Epidermal melanocyte (primary cell): Measurements from ENCODE around the gene MLX.
"Not testable (repeated sequence)": the region's sequence is repeated elsewhere in the genome, so short reads cannot be mapped to it uniquely, and the experiment has no call there.

Experiments
- DNase-seq: peaks from one replicate; pipeline ENCODE4 v3.0.0; 2011; ENCODE audit warnings: low spot score; ENCODE audit not compliant: insufficient read length

Gene MLX

DNA sequence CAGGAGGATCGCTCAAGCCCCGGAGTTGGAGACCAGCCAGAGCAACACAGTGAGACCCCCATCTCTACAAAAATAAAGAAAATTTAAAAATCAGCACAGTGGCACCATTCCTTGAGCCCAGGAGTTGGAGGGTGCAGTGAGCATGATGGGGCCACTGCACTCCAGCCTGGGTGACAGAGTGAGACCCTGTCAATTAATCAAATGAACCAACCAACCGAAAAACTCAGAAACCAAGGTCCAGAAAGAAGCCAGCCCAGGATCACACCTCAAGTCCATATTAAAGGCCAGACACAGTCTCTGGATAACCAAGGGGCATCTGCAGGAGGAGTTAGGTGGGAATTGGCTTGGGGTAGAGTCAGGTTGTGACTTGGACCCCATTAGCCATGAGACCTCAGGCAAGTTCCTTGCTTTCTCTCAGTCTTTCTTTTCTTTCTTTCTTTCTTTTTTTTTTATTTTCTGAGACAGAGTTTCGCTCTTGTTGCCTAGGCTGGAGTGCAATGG lies 11.7 kb upstream of the MLX start:
- no peak for DNase-seq

DNA sequence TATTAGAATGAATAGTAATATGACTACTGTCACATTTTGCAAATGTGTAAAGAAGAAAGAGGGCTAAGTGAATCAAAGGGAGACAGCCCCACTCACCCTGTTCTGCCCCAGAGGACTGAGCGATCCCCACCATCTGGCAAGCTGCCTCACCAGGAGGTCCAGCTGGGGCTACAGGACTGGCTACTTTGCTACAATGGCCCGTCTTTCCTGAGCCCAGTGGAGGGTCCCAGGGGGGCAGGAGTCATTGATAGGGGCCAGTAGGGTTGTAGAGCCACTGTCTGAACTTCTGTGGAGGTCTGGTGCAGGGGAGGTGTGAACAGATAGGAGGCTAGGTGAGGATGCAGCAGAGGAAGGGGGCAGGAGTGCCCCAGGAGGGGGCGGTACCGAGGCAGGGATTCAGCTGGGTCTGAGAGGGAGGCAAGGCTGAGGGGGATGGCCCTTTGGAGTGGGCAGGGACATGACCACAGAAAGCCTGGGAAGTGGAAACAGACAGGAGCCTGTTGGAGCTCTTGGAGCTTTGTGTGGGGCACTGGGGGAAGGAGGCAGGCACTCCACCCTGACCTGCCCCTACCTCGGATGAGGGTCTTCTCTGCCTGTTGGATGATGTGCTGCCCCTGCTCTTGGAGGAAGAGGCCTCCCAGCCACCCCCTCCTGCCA lies 10.8 kb upstream of the MLX start:
- not testable (repeated sequence) for DNase-seq

DNA sequence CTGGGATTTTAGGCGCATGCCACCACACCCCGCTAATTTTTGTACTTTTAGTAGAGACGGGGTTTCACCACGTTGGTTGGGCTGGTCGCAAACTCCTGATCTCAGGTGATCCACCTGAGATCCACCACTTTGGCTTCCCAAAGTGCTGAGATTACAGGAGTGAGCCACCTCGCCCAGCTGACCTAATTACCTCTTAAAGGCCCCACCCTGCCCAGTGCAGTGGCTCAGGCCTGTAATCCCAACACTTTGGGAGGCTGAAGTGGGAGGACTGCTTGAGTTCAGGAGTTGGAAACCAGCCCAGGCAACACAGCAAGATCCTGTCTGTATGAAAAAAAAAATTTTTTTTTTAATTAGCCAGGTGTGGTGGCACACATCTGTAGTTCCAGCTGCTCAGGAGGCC lies 7.8 kb upstream of the MLX start:
- DNase-seq = no peak

DNA sequence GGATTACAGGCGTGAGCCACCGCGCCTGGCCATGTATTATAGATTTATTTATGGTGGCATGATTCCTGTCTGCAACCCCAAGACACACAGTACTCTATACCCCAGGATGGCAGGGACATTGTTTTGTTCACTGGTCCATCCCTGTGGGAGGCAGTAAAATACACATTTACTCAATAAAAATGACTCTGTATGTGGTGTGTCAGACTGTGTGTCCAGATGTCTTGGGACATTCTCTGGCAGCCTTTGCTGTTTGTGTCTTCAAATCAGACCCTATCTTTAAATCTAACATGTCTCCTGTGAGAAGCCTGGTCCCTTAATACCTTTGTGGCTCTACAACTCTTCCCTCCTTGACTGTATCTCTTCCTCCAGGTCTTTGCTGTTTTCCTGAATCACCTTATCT lies 6.7 kb upstream of the MLX start:
- DNase-seq = no peak

DNA sequence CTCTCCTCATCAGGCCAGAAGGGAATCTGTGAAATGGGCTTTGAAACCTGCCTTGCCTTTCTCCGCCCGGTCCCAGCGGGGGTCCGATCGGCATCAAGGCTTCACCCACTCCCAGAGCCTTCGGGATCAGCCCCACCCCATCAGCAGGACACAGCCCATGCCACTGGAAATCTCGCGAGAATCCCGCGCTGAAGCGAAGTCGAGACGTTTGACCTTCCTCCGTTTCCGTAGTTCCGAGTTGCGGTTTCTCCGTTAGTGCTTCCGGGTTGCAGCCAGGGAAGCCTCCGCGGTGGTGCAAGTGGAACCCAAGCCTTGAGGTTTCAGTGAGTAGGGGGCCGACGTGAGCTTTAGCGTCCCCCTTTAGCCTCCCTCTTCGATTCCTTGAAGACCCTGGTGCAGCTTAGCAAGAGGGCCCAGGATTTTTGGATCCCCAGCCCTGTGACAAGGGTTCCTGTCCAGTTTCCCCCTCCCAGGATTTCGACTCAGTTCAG lies 5.0 kb upstream of the MLX start, which contains the start of gene COASY:
Gene COASY, plus strand, starts transcription at position 252 of the 491 bp plus-strand sequence. CDS start 475 bp downstream, outside the sequence.
- DNase-seq = peak; percentile 100

DNA sequence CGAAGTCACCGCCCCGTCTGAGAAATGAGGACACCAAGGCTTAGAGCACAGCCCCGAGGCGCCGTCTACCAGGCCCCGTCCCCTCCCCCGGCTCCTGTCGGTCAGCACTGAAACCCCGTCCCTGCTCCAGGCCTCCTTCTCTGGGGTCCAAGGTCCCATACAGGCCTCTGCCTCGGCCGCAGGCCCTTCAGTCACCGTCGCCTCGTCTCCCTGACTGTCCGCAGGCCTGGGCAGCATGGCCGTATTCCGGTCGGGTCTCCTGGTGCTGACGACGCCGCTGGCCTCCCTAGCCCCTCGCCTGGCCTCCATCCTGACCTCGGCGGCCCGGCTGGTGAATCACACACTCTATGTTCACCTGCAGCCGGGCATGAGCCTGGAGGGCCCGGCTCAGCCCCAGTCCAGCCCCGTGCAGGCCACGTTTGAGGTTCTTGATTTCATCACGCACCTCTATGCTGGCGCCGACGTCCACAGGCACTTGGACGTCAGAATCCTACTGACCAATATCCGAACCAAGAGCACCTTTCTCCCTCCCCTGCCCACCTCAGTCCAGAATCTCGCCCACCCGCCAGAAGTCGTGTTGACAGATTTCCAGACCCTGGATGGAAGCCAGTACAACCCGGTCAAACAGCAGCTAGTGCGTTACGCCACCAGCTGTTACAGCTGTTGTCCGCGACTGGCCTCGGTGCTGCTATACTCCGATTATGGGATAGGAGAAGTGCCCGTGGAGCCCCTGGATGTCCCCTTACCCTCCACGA lies 4.3 kb upstream of the MLX start:
- no peak for DNase-seq

DNA sequence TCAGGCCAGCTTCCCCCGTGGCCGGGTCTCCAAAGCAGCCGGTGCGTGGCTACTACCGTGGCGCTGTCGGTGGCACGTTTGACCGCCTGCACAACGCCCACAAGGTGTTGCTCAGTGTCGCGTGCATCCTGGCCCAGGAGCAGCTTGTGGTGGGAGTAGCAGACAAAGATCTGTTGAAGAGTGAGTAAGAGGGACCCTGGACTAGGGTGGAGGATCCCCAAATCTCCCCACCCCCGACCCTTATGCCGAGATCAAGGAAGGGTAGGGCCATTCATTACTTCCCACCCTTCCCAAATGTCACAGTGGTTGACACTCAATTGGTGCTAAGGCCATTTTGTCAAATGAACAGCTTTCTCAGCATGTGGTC lies 3.8 kb upstream of the MLX start:
- DNase-seq = no peak

DNA sequence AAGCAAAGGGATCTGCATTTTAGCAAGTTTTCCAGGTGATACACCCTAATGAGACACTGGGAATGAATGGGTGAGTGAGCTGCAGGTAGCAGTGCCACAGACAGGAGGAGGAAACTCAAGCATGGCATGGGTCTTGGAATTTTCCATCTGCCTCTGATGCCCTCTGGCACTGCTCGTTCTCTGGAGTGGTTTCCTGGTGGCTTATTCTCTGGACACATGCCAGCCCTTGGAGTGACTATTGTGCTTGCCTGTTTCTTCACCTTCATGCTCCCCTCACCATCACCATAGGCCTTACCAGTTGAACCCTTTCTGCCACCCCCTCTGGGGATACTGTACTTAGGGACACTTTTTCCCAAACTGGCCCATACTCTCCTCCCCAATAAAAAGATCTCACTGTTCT lies 3.4 kb upstream of the MLX start:
- no peak for DNase-seq

DNA sequence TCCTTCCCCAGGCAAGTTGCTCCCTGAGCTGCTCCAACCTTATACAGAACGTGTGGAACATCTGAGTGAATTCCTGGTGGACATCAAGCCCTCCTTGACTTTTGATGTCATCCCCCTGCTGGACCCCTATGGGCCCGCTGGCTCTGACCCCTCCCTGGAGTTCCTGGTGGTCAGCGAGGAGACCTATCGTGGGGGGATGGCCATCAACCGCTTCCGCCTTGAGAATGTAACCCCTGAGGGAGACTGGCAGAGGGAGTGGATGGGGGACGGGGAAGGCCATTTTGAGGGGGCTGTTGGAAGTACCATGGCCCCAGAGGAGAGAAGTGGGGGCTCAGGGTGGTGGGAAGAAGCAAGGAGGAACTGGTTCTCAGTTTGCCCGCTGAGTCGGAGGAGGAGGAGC lies 3.0 kb upstream of the MLX start:
- DNase-seq = no peak

DNA sequence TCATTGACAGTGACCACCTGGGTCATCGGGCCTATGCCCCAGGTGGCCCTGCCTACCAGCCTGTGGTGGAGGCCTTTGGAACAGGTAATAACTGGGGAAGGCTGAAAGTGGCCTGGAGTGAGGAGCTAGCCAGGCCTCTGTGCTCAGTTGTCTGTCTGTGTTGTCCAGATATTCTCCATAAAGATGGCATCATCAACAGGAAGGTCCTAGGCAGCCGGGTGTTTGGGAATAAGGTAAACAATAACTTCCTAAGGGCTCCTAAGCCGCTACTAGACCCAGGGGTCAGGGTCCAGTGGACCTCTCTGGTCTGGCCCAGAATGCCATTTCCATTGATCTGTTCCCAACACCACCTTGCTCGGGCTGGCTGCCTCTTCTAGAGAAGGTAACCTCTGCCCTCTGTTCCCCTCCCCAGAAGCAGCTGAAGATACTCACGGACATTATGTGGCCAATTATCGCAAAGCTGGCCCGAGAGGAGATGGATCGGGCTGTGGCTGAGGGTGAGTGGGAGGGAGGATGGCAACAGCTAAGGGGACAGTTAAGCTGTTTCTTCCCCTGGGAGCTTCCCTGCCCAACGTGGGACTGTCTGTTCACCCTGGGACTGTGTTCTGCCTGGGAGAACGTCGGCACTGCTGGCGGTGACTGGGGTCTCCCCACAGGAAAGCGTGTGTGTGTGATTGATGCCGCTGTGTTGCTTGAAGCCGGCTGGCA lies 1.9 kb upstream of the MLX start:
- no peak for DNase-seq

DNA sequence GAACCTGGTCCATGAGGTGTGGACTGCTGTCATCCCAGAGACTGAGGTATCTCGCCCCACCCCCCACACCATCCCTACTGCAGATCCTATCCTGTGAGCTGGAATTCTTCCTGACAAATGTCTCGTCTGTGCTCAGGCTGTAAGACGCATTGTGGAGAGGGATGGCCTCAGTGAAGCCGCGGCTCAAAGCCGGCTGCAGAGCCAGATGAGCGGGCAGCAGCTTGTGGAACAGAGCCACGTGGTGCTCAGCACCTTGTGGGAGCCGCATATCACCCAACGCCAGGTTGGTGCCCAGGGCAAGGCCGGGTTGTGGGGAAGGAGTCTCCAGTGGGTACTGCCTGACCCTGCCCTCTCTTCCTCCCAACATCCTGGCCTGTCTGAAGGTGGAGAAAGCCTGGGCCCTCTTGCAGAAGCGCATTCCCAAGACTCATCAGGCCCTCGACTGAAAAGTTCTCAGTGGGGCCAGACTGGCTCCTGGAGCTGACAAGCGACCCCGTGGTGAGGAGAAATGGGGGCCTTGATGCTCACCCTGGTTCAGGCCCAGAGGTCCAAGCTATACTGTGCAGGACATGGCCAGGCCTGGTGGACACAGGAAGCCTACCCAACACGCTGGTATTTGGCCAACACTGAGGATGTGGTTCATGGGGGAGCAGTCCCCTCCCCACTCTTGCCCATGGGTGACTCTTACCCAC lies 1.2 kb upstream of the MLX start:
- no peak for DNase-seq

DNA sequence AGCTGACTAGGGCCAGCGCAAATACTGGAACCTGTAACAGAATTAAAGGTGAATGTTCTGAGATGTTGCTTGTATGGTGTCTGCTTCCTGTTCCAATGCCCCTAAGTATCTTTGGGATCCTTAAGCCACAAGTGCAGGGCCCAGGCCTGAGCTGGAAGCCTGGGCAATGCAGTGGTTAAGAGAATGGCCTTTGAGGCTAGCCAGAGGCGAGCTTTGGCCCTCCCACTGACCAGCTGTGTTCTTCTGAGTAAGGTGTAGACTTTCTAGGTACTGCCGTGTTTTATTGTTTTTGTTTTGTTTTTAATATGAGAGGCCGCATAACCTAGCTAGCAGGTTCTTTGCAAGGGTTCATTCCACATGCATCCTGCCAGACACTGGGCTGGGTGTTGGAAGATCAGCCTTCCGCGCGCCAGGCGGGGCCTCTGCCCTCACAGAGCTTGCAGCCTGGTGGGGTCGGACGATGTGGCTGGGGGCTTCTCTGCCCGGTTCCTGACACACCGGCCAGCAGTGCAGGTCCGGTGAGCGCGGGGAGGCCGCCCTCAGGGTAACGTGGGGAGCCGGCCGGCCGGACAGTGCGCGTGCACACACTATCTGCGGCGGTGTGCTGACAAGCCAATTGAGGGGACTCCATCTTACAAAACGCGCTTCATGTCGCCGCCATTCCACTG lies 551 bp upstream of the MLX start:
- no peak for DNase-seq

DNA sequence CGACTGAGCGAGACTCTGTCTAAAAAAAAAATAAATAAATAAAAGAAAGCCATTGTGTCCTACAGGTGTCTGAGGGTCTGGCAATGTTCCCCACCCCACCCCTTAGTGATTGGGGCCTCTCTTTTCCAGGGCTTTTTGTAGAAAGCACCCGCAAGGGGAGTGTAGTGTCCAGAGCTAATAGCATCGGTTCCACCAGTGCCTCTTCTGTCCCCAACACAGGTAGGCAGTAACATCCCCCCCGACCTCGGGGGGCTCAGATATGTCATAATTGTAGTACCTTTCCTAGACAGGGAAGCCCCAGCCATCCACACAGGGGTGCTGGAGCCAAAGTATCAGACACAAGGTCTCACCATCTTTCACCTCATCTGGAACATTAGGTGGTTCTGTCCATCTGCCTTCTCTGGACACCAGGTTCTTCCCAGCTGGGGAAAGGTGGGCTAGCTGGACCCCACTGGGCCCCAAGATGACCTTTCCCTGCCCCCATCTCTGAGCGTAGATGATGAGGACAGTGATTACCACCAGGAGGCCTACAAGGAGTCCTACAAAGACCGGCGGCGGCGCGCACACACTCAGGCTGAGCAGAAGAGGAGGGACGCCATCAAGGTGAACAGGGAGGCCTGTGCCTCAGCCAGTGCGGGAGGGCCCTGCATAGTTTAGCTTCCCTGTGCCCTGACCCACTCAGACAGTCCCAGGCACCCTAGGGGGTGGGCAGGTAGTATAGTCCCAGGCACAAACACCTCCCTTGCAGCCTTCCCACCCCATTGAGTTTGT lies 1.6 kb downstream of the MLX start:
- DNase-seq = no peak

DNA sequence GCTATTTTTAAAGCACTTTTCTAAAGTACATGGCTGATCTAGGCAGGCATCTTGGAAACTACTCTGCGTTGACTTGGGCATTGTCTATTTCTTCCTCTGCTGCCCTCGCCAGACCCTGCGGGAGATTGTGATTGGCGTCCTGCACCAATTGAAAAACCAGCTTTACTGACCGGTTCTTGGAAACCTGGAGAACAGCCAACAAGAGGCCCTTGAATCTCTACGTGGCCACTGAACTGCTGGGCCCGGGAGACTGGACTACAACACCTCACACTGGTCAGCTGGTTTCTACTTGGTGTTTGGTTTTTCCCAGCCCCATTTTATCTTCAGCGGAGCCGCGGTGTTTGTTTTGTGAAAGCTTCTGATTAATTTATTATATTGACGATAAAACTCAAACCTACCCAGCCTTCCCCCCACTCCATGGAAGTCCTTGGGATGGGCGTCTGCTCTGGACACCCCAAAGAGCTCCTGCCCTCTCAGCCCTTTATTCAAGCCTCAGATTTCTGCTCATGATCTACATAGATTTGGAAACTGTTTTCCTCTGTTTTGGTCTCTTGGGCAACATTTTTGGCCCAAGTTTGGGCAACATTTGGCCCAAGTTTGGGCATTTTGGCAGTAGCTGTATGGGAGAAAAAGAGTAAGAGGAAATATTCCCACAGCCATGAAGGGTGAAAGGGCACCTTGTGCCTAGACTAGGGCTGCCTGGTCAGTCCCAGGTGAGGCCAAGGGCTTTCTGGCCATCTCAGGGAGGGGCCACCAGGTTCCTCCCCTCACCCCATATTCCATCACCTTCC lies 4.7 kb downstream of the MLX start:
- no peak for DNase-seq

DNA sequence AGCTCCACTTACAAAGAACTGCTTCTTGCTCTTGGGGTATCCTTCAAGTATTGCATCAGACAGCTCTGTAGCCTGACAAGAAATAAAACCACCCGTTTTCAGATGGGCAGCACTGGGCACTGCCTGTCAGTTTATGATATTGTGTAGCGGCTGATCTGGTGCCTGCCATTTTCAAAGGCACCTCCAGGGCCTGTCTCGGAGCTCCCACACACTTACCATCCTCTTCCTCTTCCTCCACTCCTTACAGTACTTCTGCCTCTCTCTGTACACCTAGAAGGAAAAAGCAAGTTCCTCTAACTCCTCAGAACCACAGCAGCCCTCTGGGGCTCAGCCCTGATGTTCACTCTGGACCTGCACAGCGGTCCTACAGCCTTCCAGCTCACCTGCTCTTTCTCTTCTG lies 6.2 kb downstream of the MLX start:
- DNase-seq = no peak

DNA sequence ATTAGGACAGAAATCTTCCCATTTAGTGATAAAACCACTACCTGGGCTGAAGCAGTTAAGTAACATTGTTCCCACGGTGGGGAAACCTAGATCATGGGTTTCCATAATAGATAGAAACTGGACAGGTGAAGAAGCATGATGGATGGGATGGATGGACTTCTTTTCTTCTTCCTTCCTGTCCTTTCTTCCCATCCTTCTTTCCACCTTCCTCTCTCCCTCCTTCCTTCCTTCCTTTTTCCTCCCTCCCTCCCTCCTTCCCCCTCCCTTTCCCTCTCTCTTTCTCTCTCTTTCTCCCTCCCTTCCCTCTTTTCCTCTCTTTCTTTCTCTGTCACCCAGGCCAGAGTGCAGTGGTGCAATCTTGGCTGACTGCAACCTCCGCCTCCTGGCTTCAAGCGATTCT lies 7.6 kb downstream of the MLX start:
- no peak for DNase-seq

DNA sequence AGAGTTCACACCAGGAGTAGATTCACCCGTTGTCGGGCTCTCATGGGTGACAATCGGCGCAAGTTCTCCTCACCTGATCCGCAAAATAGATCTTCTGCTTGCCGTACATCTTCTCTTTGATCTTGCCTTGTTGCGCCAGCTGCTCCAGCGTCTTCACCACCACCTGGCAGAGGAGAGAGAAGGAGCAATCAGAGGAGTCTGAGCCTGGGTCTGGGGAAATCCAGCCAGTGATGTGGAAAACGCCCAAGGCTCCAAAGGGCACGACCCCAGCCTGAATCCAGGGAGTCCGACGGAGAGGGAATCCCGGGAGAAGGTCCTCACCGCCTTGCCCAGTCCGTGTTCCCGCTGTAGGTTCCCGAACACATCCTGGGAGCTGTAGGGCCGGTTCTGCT lies 10.2 kb downstream of the MLX start:
- no peak for DNase-seq

DNA sequence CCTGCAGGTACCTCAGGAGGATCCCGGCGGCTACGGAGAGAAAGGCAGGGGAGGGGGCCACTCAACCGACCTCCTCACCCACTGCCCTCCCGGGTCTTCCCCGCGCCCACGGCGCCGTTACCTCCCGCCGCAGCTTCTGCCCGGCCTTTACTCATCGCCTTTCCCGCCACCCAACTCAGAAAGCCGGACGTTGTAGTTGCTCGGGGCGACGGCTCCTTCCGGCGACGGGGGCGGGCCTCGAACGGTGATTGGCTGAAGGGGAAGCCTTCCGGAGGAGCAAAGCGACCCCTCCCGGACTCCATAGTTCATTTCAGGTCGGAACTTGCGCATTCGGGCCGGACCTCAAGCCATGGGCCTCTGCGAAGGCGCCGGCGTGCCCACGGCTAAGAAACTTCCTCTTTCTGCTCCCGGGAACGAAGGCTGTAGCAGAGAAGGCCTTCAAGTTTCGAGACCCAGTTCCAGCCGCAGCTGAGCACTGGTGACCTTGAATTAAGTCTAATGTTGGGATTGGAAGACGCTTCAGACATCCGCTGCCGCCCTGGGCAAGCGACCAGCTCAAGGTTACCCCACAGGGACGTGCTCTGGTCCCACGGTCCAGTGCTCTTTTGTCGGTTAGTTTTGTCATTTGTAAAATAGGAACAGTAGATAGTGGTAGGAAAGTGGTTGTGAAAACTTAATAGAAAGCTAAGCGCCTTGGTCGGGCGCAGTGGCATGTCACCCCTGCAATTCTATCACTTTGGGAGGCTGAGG lies 10.8 kb downstream of the MLX start, which contains the start of gene PSMC3IP:
Gene PSMC3IP, minus strand, starts transcription at position 198 of the 750 bp plus-strand sequence. Its CDS starts 43 bp downstream, at position 155.
- DNase-seq = peak; percentile 96
